GM06990 (cell line): ENCODE data around the gene OR8D2.
A peak's percentile ranks its signal among the peaks of the same experiment; 100 is the strongest.

Experiments used
- DNase-seq: peaks from one replicate; pipeline ENCODE4 v3.0.0-alpha.2; 2011; ENCODE audit not compliant: insufficient read length; ENCODE audit errors: extremely low read depth
- H3K27me3 ChIP-seq: replicated peaks from 2 replicates; pipeline ENCODE4 v1.6.0; 2011; ENCODE audit warnings: low read length; ENCODE audit not compliant: control insufficient read depth, insufficient read depth
- H3K36me3 ChIP-seq: 2 replicates; pipeline ENCODE4 v1.5.1; 2011; ENCODE audit warnings: low read length; ENCODE audit not compliant: control insufficient read depth, insufficient read depth
- H3K4me3 ChIP-seq: replicated peaks from 2 replicates; pipeline ENCODE4 v1.5.1; 2011; ENCODE audit warnings: low read depth, mild to moderate bottlenecking, control low read depth, low read length
- TF ChIP-seq, protein P1 (sequence below): IDR thresholded peaks from 2 replicates; pipeline ENCODE4 v1.5.1; 2011; ENCODE audit warnings: low read length, control low read depth, mild to moderate bottlenecking, inconsistent platforms; ENCODE audit not compliant: insufficient read depth, poor library complexity, severe bottlenecking

Gene OR8D2

DNA sequence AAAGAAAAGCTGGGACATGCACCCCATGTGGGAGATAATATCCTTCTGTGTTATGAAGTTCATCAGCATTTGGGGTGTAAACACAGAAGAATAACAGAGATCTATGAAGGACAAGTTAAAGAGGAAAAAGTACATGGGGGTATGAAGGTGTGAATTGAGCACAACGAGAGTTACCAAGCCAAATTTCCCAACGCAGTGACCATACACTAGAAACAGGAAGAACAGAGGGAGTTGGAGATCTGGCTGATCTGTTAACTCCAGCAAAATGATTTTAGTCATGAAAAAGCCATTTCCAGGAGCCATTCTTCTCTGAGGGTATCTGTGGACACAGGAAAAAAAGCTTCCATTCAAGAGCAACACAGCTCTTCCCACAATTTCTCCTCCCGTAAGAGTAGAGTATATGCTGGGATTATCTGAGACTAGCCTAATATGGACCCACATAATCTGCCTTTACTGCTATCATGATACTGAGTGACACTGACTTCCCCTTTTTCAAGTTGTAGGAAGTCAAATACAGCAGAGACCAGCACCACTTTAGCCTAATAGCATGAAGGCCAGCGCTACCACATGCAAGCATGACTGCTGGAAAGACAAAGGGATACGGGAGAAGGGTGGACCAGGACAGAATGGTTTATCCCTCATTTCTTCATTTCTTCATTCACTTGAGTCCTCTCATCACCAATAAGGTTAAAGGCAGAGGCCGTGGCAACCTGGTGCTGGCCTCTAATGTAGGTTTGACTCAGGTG lies 19.6 kb upstream of the OR8D2 start:
- Histone ChIP-seq H3K27me3 (no peaks in the 10 kb centered on the region), H3K4me3 (no peak overlapping the region), H3K36me3 (no peaks in the 10 kb centered on the region)
- DNase-seq: no peak
- TF ChIP-seq, protein P1, sequence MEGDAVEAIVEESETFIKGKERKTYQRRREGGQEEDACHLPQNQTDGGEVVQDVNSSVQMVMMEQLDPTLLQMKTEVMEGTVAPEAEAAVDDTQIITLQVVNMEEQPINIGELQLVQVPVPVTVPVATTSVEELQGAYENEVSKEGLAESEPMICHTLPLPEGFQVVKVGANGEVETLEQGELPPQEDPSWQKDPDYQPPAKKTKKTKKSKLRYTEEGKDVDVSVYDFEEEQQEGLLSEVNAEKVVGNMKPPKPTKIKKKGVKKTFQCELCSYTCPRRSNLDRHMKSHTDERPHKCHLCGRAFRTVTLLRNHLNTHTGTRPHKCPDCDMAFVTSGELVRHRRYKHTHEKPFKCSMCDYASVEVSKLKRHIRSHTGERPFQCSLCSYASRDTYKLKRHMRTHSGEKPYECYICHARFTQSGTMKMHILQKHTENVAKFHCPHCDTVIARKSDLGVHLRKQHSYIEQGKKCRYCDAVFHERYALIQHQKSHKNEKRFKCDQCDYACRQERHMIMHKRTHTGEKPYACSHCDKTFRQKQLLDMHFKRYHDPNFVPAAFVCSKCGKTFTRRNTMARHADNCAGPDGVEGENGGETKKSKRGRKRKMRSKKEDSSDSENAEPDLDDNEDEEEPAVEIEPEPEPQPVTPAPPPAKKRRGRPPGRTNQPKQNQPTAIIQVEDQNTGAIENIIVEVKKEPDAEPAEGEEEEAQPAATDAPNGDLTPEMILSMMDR: no peak

GRCh38 chr11:124331873-124332272 lies 11.9 kb upstream of the OR8D2 start:
- DNase-seq: no peak
- TF ChIP-seq, protein P1: no peak
- H3K36me3 ChIP-seq: no peaks in the 10 kb centered on the region
- no peak overlapping the region for H3K4me3 ChIP-seq
- H3K27me3 ChIP-seq: no peaks in the 10 kb centered on the region

- no peaks in the 10 kb centered on the region for H3K27me3 ChIP-seq
- TF ChIP-seq, protein P1: no peak
- H3K36me3 ChIP-seq: no peaks in the 10 kb centered on the region
- H3K4me3 ChIP-seq: no peak overlapping the region
- peak; percentile 51 for DNase-seq
Observed at GRCh38 chr11:124329787-124330478, 9.9 kb upstream of the OR8D2 start.

DNA sequence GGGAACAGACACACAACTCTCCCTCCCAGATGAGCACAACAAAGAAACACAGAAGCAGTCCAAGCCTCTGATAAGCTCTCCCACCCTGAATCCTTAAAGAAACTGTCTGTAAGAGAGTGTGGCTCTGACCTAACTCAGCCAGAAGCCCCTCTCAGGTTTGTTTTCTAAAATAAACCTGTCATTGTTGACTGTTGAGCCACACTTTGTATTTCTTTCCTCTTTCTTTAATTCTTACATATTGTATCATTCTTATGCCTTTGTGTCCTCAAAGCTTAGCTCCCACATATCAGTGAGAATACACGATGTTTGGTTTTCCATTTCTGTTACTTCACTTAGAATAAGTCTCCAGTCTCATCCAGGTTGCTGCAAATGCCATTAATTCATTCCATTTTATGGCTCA lies 7.8 kb upstream of the OR8D2 start:
- no peak for DNase-seq
- no peaks in the 10 kb centered on the region for H3K36me3 ChIP-seq
- TF ChIP-seq, protein P1: no peak
- no peak overlapping the region for H3K4me3 ChIP-seq
- 0 out of 2 replicates have a peak, but pooled peaks cover 1% of the 10 kb centered on the region for H3K27me3 ChIP-seq

- H3K27me3 ChIP-seq: 0 out of 2 replicates have a peak, but pooled peaks cover 2% of the 10 kb centered on the region
- no peak overlapping the region for H3K4me3 ChIP-seq
- H3K36me3 ChIP-seq: no peaks in the 10 kb centered on the region
- TF ChIP-seq, protein P1: no peak
- DNase-seq: no peak
Observed at GRCh38 chr11:124322356-124322755, 2.4 kb upstream of the OR8D2 start.

DNA sequence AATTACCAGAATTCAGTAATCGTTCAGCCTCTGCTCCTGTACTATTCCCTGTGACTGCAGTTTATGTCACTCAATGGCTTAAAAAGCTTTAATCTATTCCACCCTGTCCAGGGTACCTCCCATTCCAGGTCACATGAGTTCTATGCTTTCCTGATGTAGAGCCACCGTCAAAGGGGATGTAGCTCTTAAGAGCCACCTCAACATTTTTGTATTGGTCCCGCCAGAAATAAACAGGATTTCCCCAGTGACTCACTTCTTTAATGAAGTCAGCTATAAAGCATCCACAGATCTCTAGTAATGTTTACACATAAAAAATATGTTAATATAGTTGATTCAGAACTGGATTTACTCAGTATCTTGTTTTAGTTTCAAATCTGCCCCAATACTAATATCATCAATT lies 4.9 kb downstream of the OR8D2 start:
- Histone ChIP-seq H3K36me3 (no peaks in the 10 kb centered on the region), H3K27me3 (no peaks in the 10 kb centered on the region), H3K4me3 (no peak overlapping the region)
- TF ChIP-seq, protein P1: no peak
- no peak for DNase-seq
